GM18951 (cell line): Measurements from ENCODE around the gene FGD1.

ENCODE experiments used
- POLR2A ChIP-seq: IDR thresholded peaks from 4 replicates; pipeline ENCODE4 v1.6.1; 2011; ENCODE audit warnings: mild to moderate bottlenecking; ENCODE audit not compliant: insufficient read length, insufficient read depth; ENCODE audit errors: extremely low read depth
- in situ Hi-C: fragments of 300-500 bp; cut with MboI; formaldehyde crosslinking; loops from one replicate; pipeline ENCODE4 v1.12.0; 2022; ENCODE audit warnings: low sequenced_read_pairs, mixed read lengths, inconsistent platforms; ENCODE audit not compliant: unreplicated experiment

The FGD1 gene

DNA sequence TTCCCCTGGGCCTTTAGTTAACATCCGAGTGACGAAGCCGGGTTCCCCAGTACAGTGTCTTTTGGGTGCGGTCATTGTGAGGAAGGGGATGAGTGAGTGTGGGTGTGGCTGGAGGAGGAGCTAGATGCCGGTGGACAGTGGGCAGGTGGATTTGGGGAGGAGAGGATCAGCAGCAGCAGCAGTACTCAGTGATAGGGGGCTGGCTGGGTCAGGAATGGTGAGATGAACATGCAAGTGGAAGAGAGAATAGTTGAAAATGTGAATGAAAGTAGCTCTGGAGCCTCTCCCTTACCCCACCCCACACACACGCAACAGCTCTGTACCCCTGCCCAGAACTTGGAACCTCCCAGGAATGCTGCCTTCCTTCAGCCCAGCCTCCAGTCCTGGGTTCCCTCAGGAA, 51.3 kb downstream of the FGD1 start:
- in situ Hi-C loops: no loop called here
- no peak for TF ChIP-seq POLR2A

- in situ Hi-C loops: no loop called here
- TF ChIP-seq POLR2A: no peak
Observed at GRCh38 chrX:54442790-54443189, 53.2 kb downstream of the FGD1 start.

GRCh38 chrX:54439960-54440871, 55.8 kb downstream of the FGD1 start, which contains the start of gene TSR2:
TSR2 (plus strand) TSS chrX:54440404; CDS start chrX:54440422, 18 bp downstream.
- TF ChIP-seq POLR2A: peak; percentile 66
- in situ Hi-C loops: no loop called here

DNA sequence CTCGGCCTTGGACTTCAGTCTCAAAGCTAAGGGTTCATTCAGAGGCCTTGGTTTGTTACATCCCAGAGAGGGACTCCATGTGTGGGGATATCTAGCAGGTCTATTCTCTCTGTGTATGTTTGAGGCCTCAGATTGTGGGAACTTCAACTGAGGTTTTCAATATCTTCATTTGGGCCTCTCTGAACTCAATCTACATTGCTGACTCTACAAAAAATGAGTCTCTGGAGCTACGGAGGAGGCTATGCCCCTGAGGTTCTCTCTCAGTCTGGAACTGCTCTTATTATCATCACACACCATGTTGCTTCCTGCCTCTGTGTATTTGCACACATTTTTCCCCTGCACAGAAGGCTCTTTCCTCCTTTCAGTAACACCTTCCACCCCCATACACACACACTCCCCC, 60.9 kb downstream of the FGD1 start:
- in situ Hi-C loops: no loop called here
- no peak for TF ChIP-seq POLR2A

DNA sequence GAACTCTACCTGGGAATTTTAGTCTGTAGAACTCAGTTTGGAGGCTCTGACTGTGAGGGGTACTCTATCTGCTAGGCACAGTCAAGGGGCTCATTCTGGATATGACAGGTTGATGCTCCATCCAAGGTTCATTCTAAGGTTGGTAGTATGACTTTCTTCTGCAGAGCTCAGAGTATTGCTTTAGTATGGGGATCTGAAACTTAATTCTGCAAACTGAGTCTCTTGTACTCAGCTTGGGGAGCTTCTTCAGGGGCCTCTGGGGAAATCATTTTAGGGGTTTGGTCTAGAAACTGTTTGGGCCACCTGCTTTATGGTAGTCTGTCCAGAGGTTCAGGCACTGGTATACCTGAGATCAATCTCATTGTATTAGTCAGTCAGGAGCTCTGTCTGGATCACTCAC, 65.5 kb downstream of the FGD1 start:
- in situ Hi-C loops: no loop called here

DNA sequence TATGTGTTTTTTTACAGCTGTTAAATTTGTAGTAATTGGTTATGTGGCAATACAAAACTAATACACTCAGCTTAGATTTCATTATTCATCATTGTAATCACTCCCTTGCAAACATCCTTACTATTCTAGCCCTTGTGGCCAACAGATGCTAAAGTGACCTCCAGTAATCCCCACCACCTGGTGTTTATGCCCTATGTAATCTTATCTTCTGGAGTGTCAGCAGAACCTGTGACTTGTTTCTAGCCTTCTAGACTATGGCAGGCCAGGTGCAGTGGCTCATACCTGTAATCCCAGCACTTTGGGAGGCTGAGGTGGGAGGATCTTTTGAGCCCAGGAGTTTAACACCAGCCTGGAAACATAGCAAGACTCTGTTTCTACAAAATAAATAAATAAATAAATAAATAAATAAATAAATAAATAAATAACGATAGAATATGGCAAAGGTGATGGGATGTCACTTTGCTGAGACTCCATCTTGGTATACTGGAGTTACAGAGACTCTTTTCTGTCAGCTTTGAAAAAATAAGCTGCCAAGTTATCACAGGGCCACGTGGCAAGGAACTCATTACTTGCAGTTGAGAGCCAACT, 68.1 kb downstream of the FGD1 start:
- in situ Hi-C loops: no loop called here
- no peak for TF ChIP-seq POLR2A

More for the DNA sequence above, 65.5 kb downstream of the FGD1 start:
- TF ChIP-seq POLR2A: no peak

DNA sequence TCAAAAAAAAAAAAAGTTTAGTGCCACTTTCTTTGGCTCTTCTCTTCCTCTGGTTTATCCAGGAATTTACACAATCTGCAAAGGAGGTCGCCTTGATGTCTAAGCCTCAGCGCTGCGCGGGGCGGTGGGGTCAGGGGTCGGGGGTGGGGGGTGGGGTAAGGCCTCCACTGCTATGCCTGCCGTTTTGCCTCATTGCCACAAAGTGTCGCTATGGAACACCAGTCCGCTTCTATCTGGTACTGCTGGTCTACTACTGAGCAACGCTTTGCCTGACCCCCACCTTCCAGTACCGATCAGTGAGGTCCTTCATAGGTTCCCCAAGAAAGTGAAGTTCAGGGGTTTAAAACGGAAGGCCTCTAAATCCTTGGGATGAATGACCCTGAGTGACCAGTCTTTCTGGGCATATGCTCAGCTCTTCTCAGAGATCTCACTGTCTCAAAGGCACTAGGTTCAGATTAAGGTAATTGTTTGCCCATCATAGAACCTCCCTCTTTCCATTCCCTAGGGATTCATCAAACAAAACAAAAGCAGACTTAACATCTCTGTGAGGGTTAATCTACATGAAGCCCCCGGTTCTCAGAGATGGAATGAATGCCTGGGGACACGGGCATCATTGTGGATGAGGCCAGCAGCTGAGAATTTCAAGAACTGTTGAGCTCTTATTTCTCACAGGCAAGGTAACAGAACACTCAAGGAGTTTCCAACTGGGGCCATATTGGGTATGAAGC, 72.7 kb downstream of the FGD1 start:
- in situ Hi-C loops: no loop called here
- no peak for TF ChIP-seq POLR2A

GRCh38 chrX:54422168-54422567, 73.9 kb downstream of the FGD1 start:
- TF ChIP-seq POLR2A: no peak
- in situ Hi-C loops: no loop called here

GRCh38 chrX:54419559-54420302, 76.3 kb downstream of the FGD1 start:
- in situ Hi-C loops: no loop called here
- TF ChIP-seq POLR2A: no peak

- in situ Hi-C loops: no loop called here
- no peak for TF ChIP-seq POLR2A
Observed at GRCh38 chrX:54416965-54417364, 79.1 kb downstream of the FGD1 start.

GRCh38 chrX:54415534-54416350, 80.3 kb downstream of the FGD1 start:
- in situ Hi-C loops: no loop called here
- no peak for TF ChIP-seq POLR2A

DNA sequence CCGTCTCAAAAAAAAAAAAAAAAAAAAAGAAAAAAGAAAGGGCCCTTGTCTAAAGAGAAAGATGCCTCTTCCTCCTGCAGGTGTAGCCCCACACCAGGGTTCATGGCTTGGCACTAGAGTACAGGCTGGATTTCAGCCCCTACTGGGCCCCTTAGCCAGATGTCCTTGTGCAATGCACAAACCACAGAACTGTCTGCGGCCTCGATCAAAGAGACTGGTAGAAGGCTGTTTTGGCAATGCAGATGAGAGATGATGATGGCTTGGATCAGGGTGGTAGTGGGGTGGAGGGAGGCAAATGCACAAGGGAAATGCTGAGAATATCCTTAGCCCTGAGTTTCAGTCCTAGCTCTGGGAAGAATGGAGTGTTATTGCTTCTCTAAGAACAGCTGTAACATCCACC, 82.3 kb downstream of the FGD1 start:
- no peak for TF ChIP-seq POLR2A
- in situ Hi-C loops: no loop called here

DNA sequence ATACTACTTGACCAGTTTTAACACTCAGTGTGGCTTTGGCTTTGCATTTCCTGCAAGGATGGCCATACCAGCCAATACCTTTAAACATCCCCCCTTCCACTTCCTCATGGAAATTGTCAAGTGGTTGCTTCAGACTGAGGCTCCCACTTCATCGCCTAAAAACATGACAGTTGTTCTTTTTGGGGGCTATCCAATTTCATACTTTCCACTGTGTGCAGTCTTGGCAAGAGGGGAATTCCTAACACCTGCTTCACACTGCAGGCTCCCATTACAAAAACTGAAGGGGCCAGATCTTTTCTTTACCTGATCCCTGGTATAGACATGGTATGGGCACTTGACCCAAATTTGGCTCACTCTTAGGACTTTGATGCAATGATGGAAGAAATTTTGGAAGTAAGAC, 84.3 kb downstream of the FGD1 start:
- TF ChIP-seq POLR2A: no peak
- in situ Hi-C loops: no loop called here
